HG03342 (cell line): ENCODE measurements around the gene TSC22D1.

Source experiments
- ATAC-seq: cut with Tn5 transposase; IDR thresholded peaks from one replicate; pipeline ENCODE4 v1.9.1; 2021; ENCODE audit warnings: mild to moderate bottlenecking, moderate library complexity; ENCODE audit not compliant: unreplicated experiment

TSC22D1 gene

DNA sequence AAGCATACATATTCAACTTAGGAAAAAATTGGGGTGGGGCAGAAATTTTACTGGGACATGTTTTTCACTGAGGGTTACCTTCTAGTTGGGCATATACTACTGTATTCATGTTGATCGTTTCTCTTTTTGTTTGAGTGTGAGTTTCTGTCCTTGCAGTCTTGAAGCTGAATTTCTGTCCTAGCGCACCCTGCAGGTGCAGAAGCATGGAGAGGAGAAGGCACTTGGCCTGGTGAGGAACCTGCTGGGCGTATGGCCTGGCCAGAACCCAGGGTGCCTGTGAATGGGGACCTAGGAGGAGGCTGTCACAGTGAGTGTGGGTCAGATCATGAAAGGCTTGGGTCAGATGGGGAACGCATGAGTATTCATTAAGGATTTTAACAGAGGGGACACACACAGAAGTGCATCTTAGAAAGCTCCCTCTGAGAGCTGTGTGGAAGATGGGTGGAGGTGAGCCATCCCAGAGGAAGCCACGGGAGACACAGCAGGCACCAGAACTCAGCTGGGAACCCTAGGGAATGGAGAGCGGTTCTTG is 165.7 kb downstream of the TSC22D1 start:
- ATAC-seq: no peak

DNA sequence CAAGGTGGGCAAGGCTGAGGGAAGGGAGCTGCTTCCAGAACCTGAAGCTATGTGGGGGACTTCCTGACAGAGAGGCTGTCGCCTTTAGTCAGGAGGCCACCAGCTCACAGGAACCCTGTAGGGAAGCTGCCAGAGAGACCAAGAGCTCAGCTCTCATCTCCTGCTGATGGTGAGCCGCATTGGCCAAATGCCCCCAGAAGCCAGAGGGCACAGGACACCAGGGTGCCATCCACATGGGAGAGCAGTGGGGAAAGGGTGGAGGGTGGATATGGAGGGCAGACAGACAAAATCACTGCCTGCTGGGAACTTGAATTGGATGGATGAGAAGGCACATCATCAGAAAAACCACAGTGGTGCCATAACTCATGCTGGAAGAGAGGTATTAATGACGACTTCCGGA is 166.5 kb downstream of the TSC22D1 start:
- no peak for ATAC-seq

GRCh38 chr13:44407891-44408290 is 168.2 kb downstream of the TSC22D1 start:
- ATAC-seq: no peak

- ATAC-seq: no peak
Measured at GRCh38 chr13:44407379-44407778, 168.8 kb downstream of the TSC22D1 start.

DNA sequence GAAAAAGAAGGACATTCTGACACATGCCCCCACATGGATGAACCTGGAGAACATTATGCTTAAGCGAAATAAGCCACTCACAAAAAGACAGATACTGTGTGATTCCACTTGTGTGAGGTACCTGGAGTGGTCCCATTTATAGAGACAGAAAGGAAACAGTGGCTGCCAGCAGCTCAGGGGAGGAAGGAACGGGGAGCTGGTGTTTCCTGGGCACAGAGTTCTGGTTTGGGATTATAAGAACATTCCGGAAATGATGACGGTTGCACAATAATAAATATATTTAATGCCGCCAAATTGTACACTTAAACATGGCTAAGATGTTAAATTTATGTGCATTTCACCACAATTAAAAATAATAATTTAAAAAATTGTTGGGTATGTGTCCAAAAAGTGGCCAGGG is 169.5 kb downstream of the TSC22D1 start:
- no peak for ATAC-seq

GRCh38 chr13:44404261-44405132 is 171.6 kb downstream of the TSC22D1 start:
- no peak for ATAC-seq

- no peak for ATAC-seq
Measured at GRCh38 chr13:44403461-44404056, 172.6 kb downstream of the TSC22D1 start.

GRCh38 chr13:44402899-44403445 is 173.2 kb downstream of the TSC22D1 start:
- no peak for ATAC-seq

GRCh38 chr13:44401577-44401976 is 174.6 kb downstream of the TSC22D1 start:
- no peak for ATAC-seq

- no peak for ATAC-seq
Measured at GRCh38 chr13:44400736-44401135, 175.4 kb downstream of the TSC22D1 start.

DNA sequence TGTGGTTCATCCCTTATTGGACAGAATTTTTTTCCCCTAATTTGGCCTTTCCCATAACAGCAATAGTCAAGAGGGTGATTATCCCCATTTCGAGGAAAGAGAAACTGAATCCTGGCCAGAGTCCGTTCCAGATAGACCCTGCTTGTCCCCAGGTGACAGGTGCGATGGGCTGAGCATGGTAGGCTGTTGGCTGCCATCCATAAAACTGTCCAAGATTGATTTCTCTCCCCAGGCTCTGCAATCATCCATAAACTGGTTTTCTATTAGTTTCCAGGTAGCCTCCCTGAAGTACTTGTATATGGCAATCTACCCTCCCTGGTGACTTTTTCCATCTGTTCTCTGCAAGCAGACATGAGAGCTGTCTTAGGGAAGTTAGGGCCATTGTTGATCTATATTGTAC is 177.1 kb downstream of the TSC22D1 start:
- no peak for ATAC-seq

GRCh38 chr13:44398606-44399005 is 177.5 kb downstream of the TSC22D1 start:
- ATAC-seq: no peak

- no peak for ATAC-seq
Measured at GRCh38 chr13:44397766-44398223, 178.3 kb downstream of the TSC22D1 start.

DNA sequence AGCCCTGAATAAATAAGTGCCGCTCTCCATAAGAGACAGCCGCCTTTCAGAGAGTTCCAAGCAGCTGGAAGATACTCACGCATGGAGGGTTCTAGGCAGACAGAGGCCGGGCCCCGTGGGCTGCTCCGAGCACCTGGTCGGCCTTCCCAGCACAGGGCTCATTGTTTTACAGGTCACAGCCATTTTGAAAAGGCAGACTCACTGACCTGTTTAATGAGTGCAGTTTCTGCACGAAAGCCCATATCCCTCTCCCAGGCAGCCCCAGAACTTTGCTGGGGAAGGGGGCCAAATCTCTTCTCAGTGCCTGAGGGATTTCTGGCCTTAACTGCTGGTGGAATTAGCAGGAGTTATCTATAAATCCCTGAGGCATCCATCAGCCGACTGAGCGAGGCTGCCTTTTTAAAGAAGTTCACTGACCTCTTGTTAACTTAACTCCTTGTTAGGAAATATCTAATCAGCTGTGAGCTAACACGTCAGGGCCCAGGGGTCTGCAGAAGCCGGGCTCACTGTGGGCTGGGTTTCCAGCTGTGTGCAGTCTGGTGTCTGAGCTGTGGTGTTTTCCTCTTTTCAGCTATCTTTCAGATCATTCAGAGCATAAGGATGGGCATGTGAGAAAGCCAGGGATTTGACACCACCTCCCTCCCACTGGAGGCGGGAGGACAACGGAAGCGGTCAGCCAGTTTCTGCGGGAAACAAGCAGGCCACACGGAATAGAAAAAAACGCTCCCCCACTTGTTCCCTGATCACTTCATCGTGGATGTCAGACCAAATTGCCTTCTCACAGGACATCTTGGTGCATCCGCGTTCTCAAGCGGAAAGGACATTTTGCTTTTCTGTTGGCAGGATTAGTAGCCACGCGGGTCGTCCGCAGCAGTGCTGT is 179.2 kb downstream of the TSC22D1 start:
- ATAC-seq: no peak

GRCh38 chr13:44395976-44396694 is 180.0 kb downstream of the TSC22D1 start:
- ATAC-seq: no peak

- no peak for ATAC-seq
Measured at GRCh38 chr13:44394658-44395057, 181.5 kb downstream of the TSC22D1 start.

DNA sequence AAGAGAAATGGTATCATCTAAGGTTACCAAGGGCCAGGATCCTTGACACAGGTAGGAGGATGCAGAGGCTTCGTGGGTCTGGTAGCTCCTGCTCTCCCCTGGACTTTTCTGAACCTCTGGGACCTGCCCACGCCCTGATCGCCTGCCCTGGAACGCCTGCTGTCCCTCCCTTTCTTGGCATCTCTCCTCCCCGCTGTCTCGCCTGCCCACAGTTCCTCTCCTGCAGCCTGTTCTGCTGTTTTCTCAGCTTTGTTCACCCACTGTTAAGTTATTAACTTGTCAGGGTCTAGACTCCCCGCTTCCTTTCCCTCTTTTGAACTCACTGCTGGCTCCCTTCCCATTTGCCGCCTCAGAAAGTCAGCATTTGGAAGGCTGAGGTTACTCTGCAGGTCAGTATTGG is 182.7 kb downstream of the TSC22D1 start:
- ATAC-seq: no peak

DNA sequence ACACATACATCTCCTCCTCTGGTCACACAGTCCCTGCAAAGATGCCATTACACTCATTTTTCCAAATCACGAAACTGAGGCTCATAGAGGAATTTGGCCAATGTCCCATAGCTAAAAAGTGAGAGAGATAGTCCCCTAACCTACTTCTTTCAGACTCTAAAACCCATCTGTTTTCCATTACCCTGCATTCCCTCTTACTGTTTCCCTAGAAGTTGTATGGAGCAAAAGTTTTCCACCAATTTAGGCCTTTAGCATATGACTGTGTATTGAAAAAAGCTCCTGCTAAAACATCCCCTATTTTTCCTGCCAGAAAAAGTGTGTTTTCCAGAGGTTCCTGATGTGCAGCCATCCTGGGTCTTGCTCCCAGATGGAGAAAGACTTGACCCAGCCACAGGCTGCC is 186.3 kb downstream of the TSC22D1 start:
- no peak for ATAC-seq

DNA sequence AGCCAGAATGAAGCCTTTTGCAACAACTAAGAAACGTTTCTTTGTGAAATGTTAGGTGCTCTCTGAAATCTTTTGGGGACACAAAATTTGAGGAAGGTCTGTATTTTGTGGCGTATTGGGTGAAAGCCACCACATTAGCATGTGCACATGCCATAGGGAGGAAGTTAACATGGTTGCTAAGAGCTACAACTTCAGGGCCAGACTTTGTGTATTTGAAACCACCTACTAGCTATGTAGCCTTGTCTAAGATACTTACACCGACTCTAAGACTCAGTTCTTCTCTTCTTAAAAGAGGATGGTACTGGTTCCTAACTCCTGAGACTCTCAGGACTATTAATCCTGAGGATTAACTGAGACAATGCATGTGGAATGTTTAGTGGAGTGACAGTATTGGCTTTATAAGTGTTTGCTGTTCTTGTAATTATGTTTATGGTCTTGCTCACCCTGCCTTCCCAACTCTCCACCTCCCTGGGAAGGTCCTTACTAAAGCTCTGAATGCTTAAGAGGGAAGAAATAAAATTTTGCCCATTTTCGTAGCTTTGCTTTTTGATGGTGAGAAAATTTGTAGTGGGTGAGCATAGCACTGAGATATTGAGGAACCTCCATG is 187.0 kb downstream of the TSC22D1 start:
- no peak for ATAC-seq
